ENCODE results near the gene XRCC1.

- TF ChIP-seq CTCF (conservative IDR thresholded peaks at IDR 0.05) (no peak), ZFX (IDR thresholded peaks at IDR 0.05) (no peak)
Measured at GRCh38 chr19:43562698-43563241, 12.6 kb downstream of the XRCC1 start.

Data from C4-2B (cell line).